ENCODE results near the gene TBX4.

DNA sequence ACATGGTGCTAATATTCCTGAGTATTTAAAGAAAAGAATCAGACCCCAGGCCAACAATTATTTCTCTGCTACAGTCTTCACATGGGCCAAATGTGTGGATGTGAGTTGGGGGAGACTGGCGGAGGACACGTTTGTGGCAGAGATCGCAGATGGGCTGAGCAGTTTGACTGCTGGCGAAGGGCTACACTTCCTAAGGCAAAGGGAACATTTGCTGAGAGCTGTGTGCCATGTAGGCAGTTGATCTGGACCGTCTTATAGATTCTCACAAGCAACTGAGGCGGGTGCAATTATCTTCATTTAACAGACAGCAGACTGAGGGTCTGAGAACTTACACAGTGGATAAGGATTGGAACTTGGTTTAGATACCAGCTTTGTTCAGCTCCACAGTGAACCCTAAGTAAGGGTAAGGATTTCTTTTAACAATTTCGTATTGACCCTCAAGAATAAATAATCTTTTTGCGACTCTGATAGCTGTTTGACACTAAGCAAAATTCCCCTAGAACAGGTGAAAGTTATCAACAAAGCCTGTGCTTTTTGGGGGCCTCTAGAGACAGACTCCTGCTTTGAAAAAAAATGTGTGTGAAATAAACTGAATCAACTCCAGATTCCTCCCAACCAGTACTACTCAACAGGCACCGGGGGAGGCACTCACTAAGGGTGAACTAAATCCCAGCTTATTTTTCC, 55.3 kb downstream of the TBX4 start:
- TF ChIP-seq POLR2A (IDR thresholded peaks at IDR 0.05; ENCODE audit: low read length) (no peak), KDM1A (IDR thresholded peaks at IDR 0.05; ENCODE audit: low read depth) (no peak), EP300 (IDR thresholded peaks at IDR 0.05) (no peak), USF2 (IDR thresholded peaks at IDR 0.05) (no peak), RCOR1 (IDR thresholded peaks at IDR 0.05; ENCODE audit: low read depth, low read length) (no peak), SREBF2 (IDR thresholded peaks at IDR 0.05) (no peak)
- TF ChIP-seq, protein P1, sequence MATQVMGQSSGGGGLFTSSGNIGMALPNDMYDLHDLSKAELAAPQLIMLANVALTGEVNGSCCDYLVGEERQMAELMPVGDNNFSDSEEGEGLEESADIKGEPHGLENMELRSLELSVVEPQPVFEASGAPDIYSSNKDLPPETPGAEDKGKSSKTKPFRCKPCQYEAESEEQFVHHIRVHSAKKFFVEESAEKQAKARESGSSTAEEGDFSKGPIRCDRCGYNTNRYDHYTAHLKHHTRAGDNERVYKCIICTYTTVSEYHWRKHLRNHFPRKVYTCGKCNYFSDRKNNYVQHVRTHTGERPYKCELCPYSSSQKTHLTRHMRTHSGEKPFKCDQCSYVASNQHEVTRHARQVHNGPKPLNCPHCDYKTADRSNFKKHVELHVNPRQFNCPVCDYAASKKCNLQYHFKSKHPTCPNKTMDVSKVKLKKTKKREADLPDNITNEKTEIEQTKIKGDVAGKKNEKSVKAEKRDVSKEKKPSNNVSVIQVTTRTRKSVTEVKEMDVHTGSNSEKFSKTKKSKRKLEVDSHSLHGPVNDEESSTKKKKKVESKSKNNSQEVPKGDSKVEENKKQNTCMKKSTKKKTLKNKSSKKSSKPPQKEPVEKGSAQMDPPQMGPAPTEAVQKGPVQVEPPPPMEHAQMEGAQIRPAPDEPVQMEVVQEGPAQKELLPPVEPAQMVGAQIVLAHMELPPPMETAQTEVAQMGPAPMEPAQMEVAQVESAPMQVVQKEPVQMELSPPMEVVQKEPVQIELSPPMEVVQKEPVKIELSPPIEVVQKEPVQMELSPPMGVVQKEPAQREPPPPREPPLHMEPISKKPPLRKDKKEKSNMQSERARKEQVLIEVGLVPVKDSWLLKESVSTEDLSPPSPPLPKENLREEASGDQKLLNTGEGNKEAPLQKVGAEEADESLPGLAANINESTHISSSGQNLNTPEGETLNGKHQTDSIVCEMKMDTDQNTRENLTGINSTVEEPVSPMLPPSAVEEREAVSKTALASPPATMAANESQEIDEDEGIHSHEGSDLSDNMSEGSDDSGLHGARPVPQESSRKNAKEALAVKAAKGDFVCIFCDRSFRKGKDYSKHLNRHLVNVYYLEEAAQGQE (IDR thresholded peaks at IDR 0.05), result no peak
- TF ChIP-seq, protein P2, sequence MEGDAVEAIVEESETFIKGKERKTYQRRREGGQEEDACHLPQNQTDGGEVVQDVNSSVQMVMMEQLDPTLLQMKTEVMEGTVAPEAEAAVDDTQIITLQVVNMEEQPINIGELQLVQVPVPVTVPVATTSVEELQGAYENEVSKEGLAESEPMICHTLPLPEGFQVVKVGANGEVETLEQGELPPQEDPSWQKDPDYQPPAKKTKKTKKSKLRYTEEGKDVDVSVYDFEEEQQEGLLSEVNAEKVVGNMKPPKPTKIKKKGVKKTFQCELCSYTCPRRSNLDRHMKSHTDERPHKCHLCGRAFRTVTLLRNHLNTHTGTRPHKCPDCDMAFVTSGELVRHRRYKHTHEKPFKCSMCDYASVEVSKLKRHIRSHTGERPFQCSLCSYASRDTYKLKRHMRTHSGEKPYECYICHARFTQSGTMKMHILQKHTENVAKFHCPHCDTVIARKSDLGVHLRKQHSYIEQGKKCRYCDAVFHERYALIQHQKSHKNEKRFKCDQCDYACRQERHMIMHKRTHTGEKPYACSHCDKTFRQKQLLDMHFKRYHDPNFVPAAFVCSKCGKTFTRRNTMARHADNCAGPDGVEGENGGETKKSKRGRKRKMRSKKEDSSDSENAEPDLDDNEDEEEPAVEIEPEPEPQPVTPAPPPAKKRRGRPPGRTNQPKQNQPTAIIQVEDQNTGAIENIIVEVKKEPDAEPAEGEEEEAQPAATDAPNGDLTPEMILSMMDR (IDR thresholded peaks at IDR 0.05), result no peak

Measured in A549 (cell line).